ENCODE data around the gene PAQR9. TPM values are rescaled to one million over a fixed set of nuclear protein-coding genes. Genes with fewer than 3 reads are reported as not detected.
"Not testable (repeated sequence)": the region's sequence is repeated elsewhere in the genome, so short reads cannot be mapped to it uniquely, and the experiment has no call there.

Gene PAQR9
- total RNA-seq, 4 donors from 2014 or later = not detected

DNA sequence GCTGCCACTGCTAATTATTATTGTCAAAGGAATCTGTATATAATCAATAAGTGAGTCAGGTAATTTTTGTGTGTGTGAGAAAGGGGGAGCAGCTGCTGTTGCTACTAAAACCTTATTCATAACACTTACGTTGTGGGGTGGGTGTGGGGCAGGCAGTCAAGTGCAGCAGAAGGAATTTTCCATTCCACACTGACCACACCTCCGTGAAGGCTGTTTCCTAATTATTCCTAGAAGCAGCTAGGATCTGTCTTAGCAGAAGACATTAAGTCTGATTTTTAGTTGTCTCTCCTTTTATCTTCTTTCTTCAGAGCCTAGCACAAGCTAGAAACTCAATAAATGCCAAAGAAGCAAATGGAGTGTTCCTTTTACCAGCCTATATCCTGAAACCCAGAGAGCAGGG is 33.9 kb upstream of the PAQR9 start:
- Histone ChIP-seq H3K4me1 (peaks cover 14% of the 10 kb centered on the region), H3K27me3 (no peaks in the 10 kb centered on the region), H3K36me3 (no peaks in the 10 kb centered on the region), H3K9me3 (no peaks in the 10 kb centered on the region), H3K27ac (no peak overlapping the region), H3K4me3 (no peak overlapping the region)
- 30% methylated on average over 2 of the region's 2 CpGs for WGBS
- no peak for DNase-seq (ENCODE audit: low spot score in 2 of 2)
- TF ChIP-seq POLR2A (IDR thresholded peaks at IDR 0.05) (no peak), EP300 (IDR thresholded peaks at IDR 0.05) (no peak), CTCF (IDR thresholded peaks at IDR 0.05) (no peak), POLR2AphosphoS5 (IDR thresholded peaks at IDR 0.05) (no peak)

DNA sequence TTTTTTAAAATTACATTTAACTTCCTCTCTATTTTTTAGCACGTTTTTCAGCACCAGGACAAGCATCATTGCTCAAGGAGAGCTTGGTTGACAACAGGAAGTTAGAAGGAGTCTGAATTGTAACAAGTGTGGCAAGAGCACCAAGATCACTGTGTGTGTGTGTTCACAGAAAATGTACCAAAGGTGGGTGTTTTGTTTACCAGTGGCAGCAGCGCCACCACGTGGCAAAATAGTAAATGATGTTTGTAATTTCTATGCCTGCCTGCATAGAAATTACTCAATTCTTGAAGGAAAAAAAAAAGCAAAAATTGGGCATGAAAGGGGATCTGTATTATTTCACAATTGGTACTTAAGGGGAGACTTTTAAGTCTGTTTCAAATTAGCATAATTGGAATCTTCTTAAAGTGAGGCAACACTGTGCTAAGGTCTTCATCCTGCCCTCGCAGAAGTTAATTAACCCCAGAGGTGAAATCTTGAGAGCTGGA is 30.5 kb upstream of the PAQR9 start:
- H3K27ac ChIP-seq = no peak overlapping the region
- WGBS = 11% methylated on average over 4 of the region's 4 CpGs
- TF ChIP-seq EP300 (IDR thresholded peaks at IDR 0.05) (no peak), CTCF (IDR thresholded peaks at IDR 0.05) (peak; percentile 37 to 56)

DNA sequence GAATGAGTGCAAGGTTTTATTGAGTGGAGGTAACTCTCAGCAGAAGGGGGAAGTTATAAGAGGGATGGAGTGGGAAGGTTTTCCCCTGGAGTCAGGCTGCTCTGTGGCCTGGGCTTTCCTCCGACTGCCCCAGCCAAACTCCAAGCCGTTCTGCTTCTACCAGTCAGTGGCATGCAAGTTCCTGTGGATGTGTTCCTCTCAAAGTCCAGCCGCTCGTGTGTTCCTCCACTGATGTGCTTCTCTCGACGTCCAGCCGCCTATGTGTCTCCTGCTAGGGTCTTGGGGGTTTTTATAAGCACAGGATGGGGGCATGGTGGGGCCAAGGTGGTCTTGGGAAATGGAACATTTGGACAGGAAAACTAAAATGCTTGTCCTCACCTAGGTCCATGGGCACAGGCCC is 28.8 kb upstream of the PAQR9 start:
- no peaks in the 10 kb centered on the region for H3K27me3 ChIP-seq
- no peaks in the 10 kb centered on the region for H3K9me3 ChIP-seq
- TF ChIP-seq CTCF (IDR thresholded peaks at IDR 0.05) (no peak), EP300 (IDR thresholded peaks at IDR 0.05) (no peak), POLR2A (IDR thresholded peaks at IDR 0.05) (no peak), POLR2AphosphoS5 (IDR thresholded peaks at IDR 0.05) (no peak)
- no peaks in the 10 kb centered on the region for H3K4me1 ChIP-seq
- H3K27ac ChIP-seq = no peak overlapping the region
- WGBS = 90% methylated on average over 7 of the region's 7 CpGs
- H3K36me3 ChIP-seq = no peaks in the 10 kb centered on the region
- no peak for DNase-seq (ENCODE audit: low spot score in 2 of 2)
- H3K4me3 ChIP-seq = no peak overlapping the region

More for the DNA sequence above, 30.5 kb upstream of the PAQR9 start:
- no peaks in the 10 kb centered on the region for H3K9me3 ChIP-seq
- peak in 1 of 2 donors; percentile 76 for DNase-seq (ENCODE audit: low spot score in 2 of 2)
- H3K4me3 ChIP-seq = no peak overlapping the region
- H3K36me3 ChIP-seq = no peaks in the 10 kb centered on the region
- H3K27me3 ChIP-seq = no peaks in the 10 kb centered on the region
- no peaks in the 10 kb centered on the region for H3K4me1 ChIP-seq

GRCh38 chr3:142990721-142991120 is 27.2 kb upstream of the PAQR9 start:
- Histone ChIP-seq H3K9me3 (no peaks in the 10 kb centered on the region), H3K4me1 (no peaks in the 10 kb centered on the region), H3K27me3 (no peaks in the 10 kb centered on the region), H3K36me3 (no peaks in the 10 kb centered on the region), H3K27ac (no peak overlapping the region), H3K4me3 (no peak overlapping the region)
- DNase-seq (ENCODE audit: low spot score in 2 of 2) = no peak
- TF ChIP-seq CTCF (IDR thresholded peaks at IDR 0.05) (no peak), EP300 (IDR thresholded peaks at IDR 0.05) (no peak), POLR2A (IDR thresholded peaks at IDR 0.05) (no peak), POLR2AphosphoS5 (IDR thresholded peaks at IDR 0.05) (no peak)
- WGBS = 72% methylated on average over 5 of the region's 5 CpGs

- 100% methylated on average over 1 of the region's 3 CpGs for WGBS
- DNase-seq (ENCODE audit: low spot score in 2 of 2); H3K27ac ChIP-seq: not testable (repeated sequence)
Observed at GRCh38 chr3:142988826-142989225, 25.4 kb upstream of the PAQR9 start.

GRCh38 chr3:142988221-142988620 is 24.7 kb upstream of the PAQR9 start:
- WGBS = 82% methylated on average over 2 of the region's 2 CpGs
- H3K27ac ChIP-seq; DNase-seq (ENCODE audit: low spot score in 2 of 2); H3K9me3 ChIP-seq; H3K27me3 ChIP-seq; H3K4me3 ChIP-seq; H3K36me3 ChIP-seq; H3K4me1 ChIP-seq: not testable (repeated sequence)

More at GRCh38 chr3:142988826-142989225, 25.4 kb upstream of the PAQR9 start:
- not testable (repeated sequence) for H3K4me3 ChIP-seq, H3K36me3 ChIP-seq, H3K4me1 ChIP-seq, H3K9me3 ChIP-seq, H3K27me3 ChIP-seq
